Mucosa of stomach (tissue), 1 donor: ENCODE results near the gene ALG12.

Experiments
- H3K27me3 ChIP-seq: one replicate; pipeline ENCODE4 v1.7.0; 2013; ENCODE audit warnings: mild to moderate bottlenecking, low read length; ENCODE audit not compliant: control insufficient read depth, insufficient read depth
- H3K36me3 ChIP-seq: one replicate; pipeline ENCODE4 v1.7.0; 2013; ENCODE audit warnings: low read length; ENCODE audit not compliant: control insufficient read depth, insufficient read depth
- H3K4me1 ChIP-seq: one replicate; pipeline ENCODE4 v1.7.0; 2013; ENCODE audit warnings: mild to moderate bottlenecking, low read length; ENCODE audit not compliant: control insufficient read depth, insufficient read depth
- H3K4me3 ChIP-seq: one replicate; pipeline ENCODE4 v1.7.0; 2013; ENCODE audit warnings: low read length
- H3K9ac ChIP-seq: one replicate; pipeline ENCODE4 v1.7.0; 2013; ENCODE audit warnings: mild to moderate bottlenecking, low read length, moderate library complexity
- H3K9me3 ChIP-seq: one replicate; pipeline ENCODE4 v1.7.0; 2013; ENCODE audit warnings: mild to moderate bottlenecking, low read length, moderate library complexity; ENCODE audit not compliant: control insufficient read depth
- donor health status: Pancreatic carcinoma.

The ALG12 gene

DNA sequence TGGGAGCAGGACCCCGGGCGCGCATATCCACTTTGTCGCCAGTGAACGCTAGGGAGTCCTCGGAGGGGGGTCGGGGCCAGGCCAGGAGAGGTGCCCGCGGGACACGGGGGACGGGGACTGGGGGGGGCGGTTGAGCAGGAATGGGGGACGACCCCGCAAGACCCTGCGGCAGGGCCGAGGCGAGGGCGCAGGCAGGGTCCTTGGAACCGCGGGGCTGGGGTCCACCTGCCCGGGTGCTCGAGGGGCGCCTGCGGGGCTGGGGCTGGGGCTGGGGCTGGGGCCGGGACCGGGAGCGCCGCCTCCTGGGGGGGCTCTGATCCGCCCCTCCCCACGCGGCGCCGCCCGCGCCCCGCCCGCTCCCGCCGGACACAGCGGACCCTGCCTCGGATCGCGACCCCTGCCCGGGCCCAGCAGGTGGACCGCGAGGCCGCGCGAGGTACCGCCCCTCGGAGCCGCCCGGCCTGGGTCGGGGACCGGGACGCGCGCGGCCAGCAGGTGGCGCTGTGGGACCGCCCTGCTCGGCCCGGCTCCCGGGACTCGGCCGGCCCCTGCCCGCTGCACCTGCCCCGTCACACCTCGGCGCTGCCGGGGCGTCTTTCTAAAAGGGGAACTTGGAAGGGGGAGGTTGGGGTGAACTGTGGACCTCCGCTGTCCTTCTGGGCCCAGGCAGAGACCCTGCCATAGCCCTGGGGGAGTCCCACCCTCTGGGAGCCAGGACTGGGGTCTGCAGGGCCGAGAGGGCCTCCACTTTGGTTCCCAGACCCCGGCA is 11.2 kb upstream of the ALG12 start:
- Histone ChIP-seq H3K36me3 (no peaks in the 10 kb centered on the region), H3K9ac (no peak overlapping the region), H3K4me1 (peaks cover 34% of the 10 kb centered on the region), H3K27me3 (peaks cover 7% of the 10 kb centered on the region), H3K9me3 (no peaks in the 10 kb centered on the region), H3K4me3 (no peak overlapping the region)

DNA sequence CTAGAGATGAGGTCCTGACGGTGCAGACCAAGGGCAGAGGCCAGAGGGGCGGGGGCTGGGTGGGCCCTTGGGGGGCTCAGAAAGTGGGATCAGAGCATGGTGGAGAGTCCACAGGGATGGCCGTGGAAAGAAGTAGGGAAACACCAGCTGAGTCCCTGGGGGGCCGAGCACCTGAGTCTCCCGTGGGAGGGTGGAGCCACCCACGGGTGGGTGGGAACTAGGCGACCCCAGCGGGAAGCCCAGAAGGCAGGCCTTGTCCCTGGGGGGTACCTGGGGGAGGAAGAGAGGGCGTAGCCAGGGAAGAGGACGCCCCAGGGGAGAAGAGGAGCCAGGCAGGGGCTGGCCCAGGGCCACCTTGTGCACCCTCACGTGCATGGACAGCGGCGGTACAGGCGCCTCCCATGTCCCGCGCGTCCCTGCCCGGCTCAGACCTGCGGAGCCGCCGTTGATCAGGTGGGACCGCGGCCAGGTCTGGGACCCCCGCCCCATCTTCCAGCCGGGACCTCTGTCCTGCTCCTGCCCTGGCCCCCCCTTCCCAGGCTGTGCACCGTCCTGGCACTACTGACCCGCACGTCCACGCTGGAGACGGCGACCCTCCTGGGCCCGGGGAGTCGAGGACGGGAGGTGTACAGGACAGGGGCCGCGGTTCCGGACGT is 10.4 kb upstream of the ALG12 start:
- no peaks in the 10 kb centered on the region for H3K9me3 ChIP-seq
- peaks cover 27% of the 10 kb centered on the region for H3K4me1 ChIP-seq
- no peak overlapping the region for H3K4me3 ChIP-seq
- H3K36me3 ChIP-seq = no peaks in the 10 kb centered on the region
- no peak overlapping the region for H3K9ac ChIP-seq
- H3K27me3 ChIP-seq = peaks cover 7% of the 10 kb centered on the region

DNA sequence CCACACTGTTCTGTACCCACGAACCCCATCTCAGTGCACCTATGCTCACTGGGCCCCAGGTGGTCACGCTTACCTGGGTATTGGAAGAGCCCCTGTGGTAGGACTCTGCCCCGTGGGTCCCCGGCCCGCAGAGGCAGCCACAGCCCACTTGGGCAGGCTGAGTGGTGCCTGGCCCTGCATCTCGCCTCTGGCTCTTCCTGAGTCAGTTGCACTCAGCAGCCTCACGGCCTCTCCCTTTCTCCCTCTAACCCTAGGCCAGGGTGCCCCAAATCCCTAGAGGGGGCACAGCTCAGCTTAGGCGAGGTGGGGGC is 9.9 kb upstream of the ALG12 start:
- Histone ChIP-seq H3K4me3 (no peak overlapping the region), H3K9me3 (no peaks in the 10 kb centered on the region), H3K4me1 (peaks cover 22% of the 10 kb centered on the region), H3K27me3 (peaks cover 7% of the 10 kb centered on the region), H3K36me3 (no peaks in the 10 kb centered on the region), H3K9ac (no peak overlapping the region)

- H3K9ac ChIP-seq = no peak overlapping the region
Observed at GRCh38 chr22:49927483-49928184, 9.4 kb upstream of the ALG12 start.

GRCh38 chr22:49926916-49927315 is 8.7 kb upstream of the ALG12 start:
- Histone ChIP-seq H3K36me3 (no peaks in the 10 kb centered on the region), H3K9me3 (no peaks in the 10 kb centered on the region), H3K4me1 (peaks cover 22% of the 10 kb centered on the region), H3K27me3 (peaks cover 7% of the 10 kb centered on the region), H3K9ac (no peak overlapping the region), H3K4me3 (no peak overlapping the region)

More at GRCh38 chr22:49927483-49928184, 9.4 kb upstream of the ALG12 start:
- Histone ChIP-seq H3K9me3 (no peaks in the 10 kb centered on the region), H3K4me1 (peaks cover 22% of the 10 kb centered on the region), H3K4me3 (no peak overlapping the region), H3K36me3 (no peaks in the 10 kb centered on the region), H3K27me3 (peaks cover 7% of the 10 kb centered on the region)

DNA sequence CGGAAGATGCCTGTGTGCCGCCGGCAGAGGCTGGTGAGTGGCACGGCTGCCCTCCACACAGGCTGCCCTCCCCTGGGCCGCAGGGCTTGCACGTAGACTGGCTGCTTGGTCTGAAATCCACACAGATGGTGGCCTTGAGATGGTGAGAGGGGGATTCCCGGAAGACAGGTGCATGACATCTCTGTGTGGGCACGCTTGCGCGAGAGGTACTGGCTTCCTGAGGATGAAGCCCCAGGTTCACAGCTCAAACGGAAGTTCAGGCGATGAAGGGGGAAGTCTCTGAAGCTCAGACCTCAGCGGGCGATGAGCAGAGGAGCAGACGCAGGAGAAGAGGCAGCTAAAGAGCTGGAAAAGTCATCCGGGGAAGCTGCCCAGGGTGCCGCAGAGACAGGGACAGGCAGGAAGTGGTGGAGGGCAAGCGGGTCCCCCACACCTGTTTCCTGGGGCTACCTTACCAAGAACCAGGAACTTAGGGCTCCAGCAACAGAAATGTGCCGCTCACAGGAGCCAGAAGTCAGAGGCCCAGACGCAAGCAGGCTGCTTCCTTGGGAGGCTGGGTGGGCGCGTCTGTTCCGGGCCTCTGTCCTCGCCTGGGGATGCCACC is 7.4 kb upstream of the ALG12 start:
- H3K9me3 ChIP-seq = no peaks in the 10 kb centered on the region
- H3K36me3 ChIP-seq = no peaks in the 10 kb centered on the region
- peaks cover 7% of the 10 kb centered on the region for H3K27me3 ChIP-seq
- peaks cover 11% of the 10 kb centered on the region for H3K4me1 ChIP-seq
- no peak overlapping the region for H3K9ac ChIP-seq
- H3K4me3 ChIP-seq = no peak overlapping the region

GRCh38 chr22:49924113-49924833 is 6.0 kb upstream of the ALG12 start:
- peaks cover 6% of the 10 kb centered on the region for H3K4me1 ChIP-seq
- no peaks in the 10 kb centered on the region for H3K36me3 ChIP-seq
- H3K9ac ChIP-seq = no peak overlapping the region
- no peak overlapping the region for H3K4me3 ChIP-seq
- H3K9me3 ChIP-seq = no peaks in the 10 kb centered on the region
- no peaks in the 10 kb centered on the region for H3K27me3 ChIP-seq

- H3K9me3 ChIP-seq = no peaks in the 10 kb centered on the region
- H3K4me1 ChIP-seq = peaks cover 11% of the 10 kb centered on the region
- H3K4me3 ChIP-seq = no peak overlapping the region
- no peaks in the 10 kb centered on the region for H3K36me3 ChIP-seq
- no peaks in the 10 kb centered on the region for H3K27me3 ChIP-seq
- no peak overlapping the region for H3K9ac ChIP-seq
Observed at GRCh38 chr22:49923445-49923844, 5.2 kb upstream of the ALG12 start.

GRCh38 chr22:49922926-49923325 is 4.7 kb upstream of the ALG12 start:
- Histone ChIP-seq H3K36me3 (no peaks in the 10 kb centered on the region), H3K9ac (no peak overlapping the region), H3K4me3 (no peak overlapping the region), H3K4me1 (peaks cover 11% of the 10 kb centered on the region), H3K9me3 (no peaks in the 10 kb centered on the region), H3K27me3 (no peaks in the 10 kb centered on the region)

GRCh38 chr22:49922484-49922883 is 4.2 kb upstream of the ALG12 start:
- H3K4me1 ChIP-seq = peaks cover 11% of the 10 kb centered on the region
- H3K27me3 ChIP-seq = no peaks in the 10 kb centered on the region
- H3K9ac ChIP-seq = no peak overlapping the region
- no peaks in the 10 kb centered on the region for H3K36me3 ChIP-seq
- no peak overlapping the region for H3K4me3 ChIP-seq
- no peaks in the 10 kb centered on the region for H3K9me3 ChIP-seq

- Histone ChIP-seq H3K27me3 (no peaks in the 10 kb centered on the region), H3K9ac (no peak overlapping the region), H3K4me3 (no peak overlapping the region), H3K4me1 (peaks cover 18% of the 10 kb centered on the region), H3K9me3 (no peaks in the 10 kb centered on the region), H3K36me3 (no peaks in the 10 kb centered on the region)
Observed at GRCh38 chr22:49921508-49922278, 3.5 kb upstream of the ALG12 start.
